ENCODE measurements around the gene INKA1.
"Not testable (repeated sequence)": the region's sequence is repeated elsewhere in the genome, so short reads cannot be mapped to it uniquely, and the experiment has no call there.

Gene INKA1

GRCh38 chr3:49802719-49803464 lies at the start of gene INKA1:
TSS of gene INKA1 (plus strand) at chr3:49803261. CDS start at chr3:49803393, 132 bp downstream.
- DNase-seq = peak; percentile 93

GRCh38 chr3:49754536-49754935 lies 48.5 kb upstream of the INKA1 start:
- DNase-seq = no peak

GRCh38 chr3:49756036-49756435 lies 47.0 kb upstream of the INKA1 start:
- DNase-seq = no peak

- no peak for DNase-seq
Observed at GRCh38 chr3:49757197-49757596, 45.9 kb upstream of the INKA1 start.

GRCh38 chr3:49759226-49759625 lies 43.8 kb upstream of the INKA1 start:
- no peak for DNase-seq

- DNase-seq = no peak
Observed at GRCh38 chr3:49761661-49762060, 41.4 kb upstream of the INKA1 start.

- no peak for DNase-seq
Observed at GRCh38 chr3:49763981-49764380, 39.1 kb upstream of the INKA1 start.

- no peak for DNase-seq
Observed at GRCh38 chr3:49769286-49769915, 33.7 kb upstream of the INKA1 start.

GRCh38 chr3:49769926-49770325 lies 33.1 kb upstream of the INKA1 start:
- no peak for DNase-seq

GRCh38 chr3:49771340-49771938 lies 31.6 kb upstream of the INKA1 start:
- no peak for DNase-seq

- no peak for DNase-seq
Observed at GRCh38 chr3:49772703-49773102, 30.4 kb upstream of the INKA1 start.

- no peak for DNase-seq
Observed at GRCh38 chr3:49775538-49775937, 27.5 kb upstream of the INKA1 start.

GRCh38 chr3:49776101-49776500 lies 27.0 kb upstream of the INKA1 start:
- not testable (repeated sequence) for DNase-seq

- no peak for DNase-seq
Observed at GRCh38 chr3:49779358-49780079, 23.5 kb upstream of the INKA1 start.

GRCh38 chr3:49780080-49780974 lies 22.7 kb upstream of the INKA1 start:
- DNase-seq = no peak

- DNase-seq = not testable (repeated sequence)
Observed at GRCh38 chr3:49780975-49781365, 22.1 kb upstream of the INKA1 start.

- no peak for DNase-seq
Observed at GRCh38 chr3:49781415-49782199, 21.5 kb upstream of the INKA1 start.

- not testable (repeated sequence) for DNase-seq
Observed at GRCh38 chr3:49782277-49782676, 20.8 kb upstream of the INKA1 start.

- DNase-seq = peak; percentile 23
Observed at GRCh38 chr3:49785565-49786356, 17.3 kb upstream of the INKA1 start.

GRCh38 chr3:49786357-49787181 lies 16.5 kb upstream of the INKA1 start, which contains the start of gene IP6K1:
TSS of gene IP6K1 (minus strand) at chr3:49786542. CDS start at chr3:49748040, 38,502 bp downstream.
- peak; percentile 100 for DNase-seq
